Liver (tissue), 9 donors: ENCODE data around the gene ADGRB2. TPM values are rescaled to one million over a fixed set of nuclear protein-coding genes. Genes with fewer than 3 reads are reported as not detected.

Experiments
- DNase-seq: peaks from one replicate; pipeline ENCODE4 v3.0.0-alpha.2; 2017; ENCODE audit warnings: low spot score
- H3K27ac ChIP-seq, 2 donors: one replicate each; pipeline ENCODE4 v1.7.0; 2013; ENCODE audit warnings: inconsistent platforms in 2 of 2, low read length in 2 of 2, control low read depth in 1 of 2, low read depth in 1 of 2, mild to moderate bottlenecking in 1 of 2
- H3K27me3 ChIP-seq, 4 donors: one replicate each; pipeline versions ENCODE4 v1.6.1 to v1.7.0; 2013; ENCODE audit warnings: low read length in 3 of 4, inconsistent platforms in 1 of 4, mild to moderate bottlenecking in 1 of 4, moderate library complexity in 1 of 4; ENCODE audit not compliant: control insufficient read depth in 4 of 4, insufficient read depth in 4 of 4
- H3K36me3 ChIP-seq, 4 donors: one replicate each; pipeline versions ENCODE4 v1.6.1 to v1.7.0; 2013; ENCODE audit warnings: low read length in 3 of 4, mild to moderate bottlenecking in 3 of 4, low read depth in 1 of 4, moderate library complexity in 1 of 4; ENCODE audit not compliant: control insufficient read depth in 4 of 4, insufficient read depth in 3 of 4
- H3K4me1 ChIP-seq, 4 donors: one replicate each; pipeline versions ENCODE4 v1.6.1 to v1.7.0; 2013; ENCODE audit warnings: low read length in 3 of 4, mild to moderate bottlenecking in 3 of 4, moderate library complexity in 1 of 4; ENCODE audit not compliant: control insufficient read depth in 4 of 4, insufficient read depth in 4 of 4
- H3K4me3 ChIP-seq, 3 donors: one replicate each; pipeline versions ENCODE4 v1.6.1 to v1.7.0; 2013; ENCODE audit warnings: low read length in 3 of 3, control low read depth in 1 of 3, low read depth in 1 of 3, mild to moderate bottlenecking in 1 of 3
- H3K9ac ChIP-seq, 2 donors: one replicate each; pipeline ENCODE4 v1.7.0; 2013; ENCODE audit warnings: low read length in 2 of 2, mild to moderate bottlenecking in 2 of 2, moderate library complexity in 2 of 2, control low read depth in 1 of 2, low read depth in 1 of 2
- H3K9me3 ChIP-seq, 4 donors: one replicate each; pipeline versions ENCODE4 v1.6.1 to v1.7.0; 2013; ENCODE audit warnings: low read length in 3 of 4; ENCODE audit not compliant: control insufficient read depth in 4 of 4
- ATF3 ChIP-seq: IDR thresholded peaks from 2 replicates; pipeline ENCODE4 v1.6.1; 2016; ENCODE audit warnings: antibody characterized with exemption
- EGR1 ChIP-seq, 2 donors: IDR thresholded peaks; 2 replicates each; pipeline ENCODE4 v1.6.1; 2016 to 2018; ENCODE audit warnings: antibody characterized with exemption in 2 of 2, low read depth in 2 of 2
- FOXA1 ChIP-seq: IDR thresholded peaks from 2 replicates; pipeline ENCODE4 v1.6.1; 2016; ENCODE audit warnings: antibody characterized with exemption
- FOXA2 ChIP-seq: IDR thresholded peaks from 2 replicates; pipeline ENCODE4 v1.6.1; 2016; ENCODE audit warnings: antibody characterized with exemption
- GABPA ChIP-seq, 2 donors: IDR thresholded peaks in 1 of 2; conservative IDR thresholded peaks in 1 of 2; 2 replicates each; pipeline ENCODE4 v1.6.1; 2016; ENCODE audit warnings: antibody characterized with exemption in 2 of 2, mild to moderate bottlenecking in 1 of 2, moderate library complexity in 1 of 2
- HNF4A ChIP-seq, 2 donors: conservative IDR thresholded peaks; 2 replicates each; pipeline ENCODE4 v1.6.1; 2016; ENCODE audit warnings: antibody characterized with exemption in 2 of 2, mild to moderate bottlenecking in 2 of 2
- HNF4G ChIP-seq: IDR thresholded peaks from 2 replicates; pipeline ENCODE4 v1.6.1; 2016; ENCODE audit warnings: antibody characterized with exemption
- JUND ChIP-seq, 2 donors: IDR thresholded peaks; 2 replicates each; pipeline ENCODE4 v1.6.1; 2016; ENCODE audit warnings: antibody characterized with exemption in 2 of 2
- MAX ChIP-seq: IDR thresholded peaks from 2 replicates; pipeline ENCODE4 v1.6.1; 2016; ENCODE audit warnings: antibody characterized with exemption
- NR2F2 ChIP-seq: IDR thresholded peaks from 2 replicates; pipeline ENCODE4 v1.6.1; 2016; ENCODE audit warnings: antibody characterized with exemption
- RAD21 ChIP-seq, 2 donors: IDR thresholded peaks; 2 replicates each; pipeline ENCODE4 v1.6.1; 2016; ENCODE audit warnings: antibody characterized with exemption in 2 of 2, mild to moderate bottlenecking in 2 of 2
- RXRA ChIP-seq, 2 donors: IDR thresholded peaks; 2 replicates each; pipeline ENCODE4 v1.6.1; 2017 to 2018; ENCODE audit warnings: antibody characterized with exemption in 2 of 2, mild to moderate bottlenecking in 1 of 2
- SP1 ChIP-seq: IDR thresholded peaks from 2 replicates; pipeline ENCODE4 v1.6.1; 2018; ENCODE audit warnings: antibody characterized with exemption, mild to moderate bottlenecking
- TAF1 ChIP-seq: conservative IDR thresholded peaks from 2 replicates; pipeline ENCODE4 v1.6.1; 2016; ENCODE audit warnings: antibody characterized with exemption, mild to moderate bottlenecking
- YY1 ChIP-seq: IDR thresholded peaks from 2 replicates; pipeline ENCODE4 v1.6.1; 2016; ENCODE audit warnings: antibody characterized with exemption, mild to moderate bottlenecking
- WGBS: extraction: QIAGEN DNeasy Blood & Tissue Kit; methylation state at CpG from one replicate; pipeline ENCODE4 v1.1.7; 2013; 5-methylcytosine and 5-hydroxymethylcytosine counted together
- polyA plus RNA-seq, 2 donors: library from polyadenylated mRNA; stranded (reverse) in 1 of 2; unstranded in 1 of 2; fragments of 200-250 nt in 1 of 2; fragments of >200 nt in 1 of 2; fragmentation: Nextera tagmentation in 1 of 2; extraction: Ambion mirVana in 1 of 2; gene quantifications; one replicate each; pipeline versions ENCODE4 v1.2.1 to v1.2.3, GENCODE V29; 2013 to 2015
- total RNA-seq, 2 donors: library from RNA; depleted of rRNA; stranded (reverse); fragments of >200 nt; gene quantifications; one replicate each; pipeline ENCODE4 v1.2.3, GENCODE V29; 2014
- TF ChIP-seq, protein P1 (sequence below): fragments of 150-350 bp; IDR thresholded peaks from 2 replicates; pipeline ENCODE4 v1.5.1; 2017; ENCODE audit warnings: improper control_type of control experiment, low read depth, low read length; ENCODE audit not compliant: missing input control
- TF ChIP-seq, protein P2 (sequence below): IDR thresholded peaks from 2 replicates; pipeline ENCODE4 v1.6.1; 2016; ENCODE audit warnings: antibody characterized with exemption
- TF ChIP-seq, protein P3 (sequence below): IDR thresholded peaks from 2 replicates; pipeline ENCODE4 v1.6.1; 2016; ENCODE audit warnings: antibody characterized with exemption, mild to moderate bottlenecking
- donor health status: healthy.
- donor health status: healthy.
- donor health status: healthy.
- donor health status: healthy.
- donor health status: healthy.

Gene ADGRB2
- total and polyA plus RNA-seq, 4 donors = under 0.01 to 0.05 (median 0.05) TPM; not detected in 1

DNA sequence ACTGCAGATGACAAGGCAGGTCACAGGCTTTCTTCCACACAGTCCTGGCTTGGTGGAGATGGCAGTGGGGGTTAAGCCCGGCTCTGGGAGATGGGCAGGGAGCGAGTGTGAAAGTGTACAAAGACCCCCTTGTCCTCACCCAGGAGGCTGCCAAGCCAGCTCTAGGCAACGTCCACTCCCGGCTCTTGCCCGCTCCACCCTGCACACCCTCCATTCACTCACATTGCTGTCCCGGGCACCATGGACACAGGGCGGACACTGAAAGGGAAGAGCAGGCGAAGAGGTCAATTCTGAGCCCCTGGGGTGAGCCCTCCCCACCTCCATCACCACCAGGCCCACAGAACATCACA lies 69.2 kb downstream of the ADGRB2 start:
- H3K9ac ChIP-seq = no peak overlapping the region
- no peak overlapping the region for H3K27ac ChIP-seq
- no peaks in the 10 kb centered on the region for H3K4me1 ChIP-seq
- no peaks in the 10 kb centered on the region for H3K36me3 ChIP-seq
- no peak for DNase-seq
- H3K4me3 ChIP-seq = no peak overlapping the region
- no peaks in the 10 kb centered on the region for H3K9me3 ChIP-seq
- WGBS = 96% methylated on average over 8 of the region's 8 CpGs
- H3K27me3 ChIP-seq = no peaks in the 10 kb centered on the region
- TF ChIP-seq TAF1 (no peak), HNF4A (conservative IDR thresholded peaks at IDR 0.05) (no peak), FOXA1 (no peak), EGR1 (IDR thresholded peaks at IDR 0.05; ENCODE audit: low read depth in 2 of 2) (no peak), RAD21 (IDR thresholded peaks at IDR 0.05) (no peak), GABPA (IDR thresholded peaks at IDR 0.05 in 1 of 2, conservative IDR thresholded peaks at IDR 0.05 in 1 of 2) (no peak), YY1 (no peak), SP1 (no peak), NR2F2 (no peak), JUND (IDR thresholded peaks at IDR 0.05) (no peak), HNF4G (no peak), RXRA (IDR thresholded peaks at IDR 0.05) (no peak), FOXA2 (no peak), MAX (no peak), ATF3 (no peak)
- TF ChIP-seq, protein P1, sequence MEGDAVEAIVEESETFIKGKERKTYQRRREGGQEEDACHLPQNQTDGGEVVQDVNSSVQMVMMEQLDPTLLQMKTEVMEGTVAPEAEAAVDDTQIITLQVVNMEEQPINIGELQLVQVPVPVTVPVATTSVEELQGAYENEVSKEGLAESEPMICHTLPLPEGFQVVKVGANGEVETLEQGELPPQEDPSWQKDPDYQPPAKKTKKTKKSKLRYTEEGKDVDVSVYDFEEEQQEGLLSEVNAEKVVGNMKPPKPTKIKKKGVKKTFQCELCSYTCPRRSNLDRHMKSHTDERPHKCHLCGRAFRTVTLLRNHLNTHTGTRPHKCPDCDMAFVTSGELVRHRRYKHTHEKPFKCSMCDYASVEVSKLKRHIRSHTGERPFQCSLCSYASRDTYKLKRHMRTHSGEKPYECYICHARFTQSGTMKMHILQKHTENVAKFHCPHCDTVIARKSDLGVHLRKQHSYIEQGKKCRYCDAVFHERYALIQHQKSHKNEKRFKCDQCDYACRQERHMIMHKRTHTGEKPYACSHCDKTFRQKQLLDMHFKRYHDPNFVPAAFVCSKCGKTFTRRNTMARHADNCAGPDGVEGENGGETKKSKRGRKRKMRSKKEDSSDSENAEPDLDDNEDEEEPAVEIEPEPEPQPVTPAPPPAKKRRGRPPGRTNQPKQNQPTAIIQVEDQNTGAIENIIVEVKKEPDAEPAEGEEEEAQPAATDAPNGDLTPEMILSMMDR = no peak
- TF ChIP-seq, protein P2, sequence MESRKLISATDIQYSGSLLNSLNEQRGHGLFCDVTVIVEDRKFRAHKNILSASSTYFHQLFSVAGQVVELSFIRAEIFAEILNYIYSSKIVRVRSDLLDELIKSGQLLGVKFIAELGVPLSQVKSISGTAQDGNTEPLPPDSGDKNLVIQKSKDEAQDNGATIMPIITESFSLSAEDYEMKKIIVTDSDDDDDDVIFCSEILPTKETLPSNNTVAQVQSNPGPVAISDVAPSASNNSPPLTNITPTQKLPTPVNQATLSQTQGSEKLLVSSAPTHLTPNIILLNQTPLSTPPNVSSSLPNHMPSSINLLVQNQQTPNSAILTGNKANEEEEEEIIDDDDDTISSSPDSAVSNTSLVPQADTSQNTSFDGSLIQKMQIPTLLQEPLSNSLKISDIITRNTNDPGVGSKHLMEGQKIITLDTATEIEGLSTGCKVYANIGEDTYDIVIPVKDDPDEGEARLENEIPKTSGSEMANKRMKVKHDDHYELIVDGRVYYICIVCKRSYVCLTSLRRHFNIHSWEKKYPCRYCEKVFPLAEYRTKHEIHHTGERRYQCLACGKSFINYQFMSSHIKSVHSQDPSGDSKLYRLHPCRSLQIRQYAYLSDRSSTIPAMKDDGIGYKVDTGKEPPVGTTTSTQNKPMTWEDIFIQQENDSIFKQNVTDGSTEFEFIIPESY = no peak
- TF ChIP-seq, protein P3, sequence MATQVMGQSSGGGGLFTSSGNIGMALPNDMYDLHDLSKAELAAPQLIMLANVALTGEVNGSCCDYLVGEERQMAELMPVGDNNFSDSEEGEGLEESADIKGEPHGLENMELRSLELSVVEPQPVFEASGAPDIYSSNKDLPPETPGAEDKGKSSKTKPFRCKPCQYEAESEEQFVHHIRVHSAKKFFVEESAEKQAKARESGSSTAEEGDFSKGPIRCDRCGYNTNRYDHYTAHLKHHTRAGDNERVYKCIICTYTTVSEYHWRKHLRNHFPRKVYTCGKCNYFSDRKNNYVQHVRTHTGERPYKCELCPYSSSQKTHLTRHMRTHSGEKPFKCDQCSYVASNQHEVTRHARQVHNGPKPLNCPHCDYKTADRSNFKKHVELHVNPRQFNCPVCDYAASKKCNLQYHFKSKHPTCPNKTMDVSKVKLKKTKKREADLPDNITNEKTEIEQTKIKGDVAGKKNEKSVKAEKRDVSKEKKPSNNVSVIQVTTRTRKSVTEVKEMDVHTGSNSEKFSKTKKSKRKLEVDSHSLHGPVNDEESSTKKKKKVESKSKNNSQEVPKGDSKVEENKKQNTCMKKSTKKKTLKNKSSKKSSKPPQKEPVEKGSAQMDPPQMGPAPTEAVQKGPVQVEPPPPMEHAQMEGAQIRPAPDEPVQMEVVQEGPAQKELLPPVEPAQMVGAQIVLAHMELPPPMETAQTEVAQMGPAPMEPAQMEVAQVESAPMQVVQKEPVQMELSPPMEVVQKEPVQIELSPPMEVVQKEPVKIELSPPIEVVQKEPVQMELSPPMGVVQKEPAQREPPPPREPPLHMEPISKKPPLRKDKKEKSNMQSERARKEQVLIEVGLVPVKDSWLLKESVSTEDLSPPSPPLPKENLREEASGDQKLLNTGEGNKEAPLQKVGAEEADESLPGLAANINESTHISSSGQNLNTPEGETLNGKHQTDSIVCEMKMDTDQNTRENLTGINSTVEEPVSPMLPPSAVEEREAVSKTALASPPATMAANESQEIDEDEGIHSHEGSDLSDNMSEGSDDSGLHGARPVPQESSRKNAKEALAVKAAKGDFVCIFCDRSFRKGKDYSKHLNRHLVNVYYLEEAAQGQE = no peak
